GM18951 (cell line): ENCODE data around the gene FRAT1.

Experiments used
- POLR2A ChIP-seq: IDR thresholded peaks from 4 replicates; pipeline ENCODE4 v1.6.1; 2011; ENCODE audit warnings: mild to moderate bottlenecking; ENCODE audit not compliant: insufficient read length, insufficient read depth; ENCODE audit errors: extremely low read depth
- in situ Hi-C: fragments of 300-500 bp; cut with MboI; formaldehyde crosslinking; loops from one replicate; pipeline ENCODE4 v1.12.0; 2022; ENCODE audit warnings: low sequenced_read_pairs, mixed read lengths, inconsistent platforms; ENCODE audit not compliant: unreplicated experiment

FRAT1 gene

GRCh38 chr10:97321804-97322190 is 2.7 kb downstream of the FRAT1 start:
- TF ChIP-seq POLR2A, result no peak
- in situ Hi-C loops, result no loop called here

- in situ Hi-C loops, result no loop called here
- TF ChIP-seq POLR2A, result no peak
Observed at GRCh38 chr10:97323501-97323900, 4.4 kb downstream of the FRAT1 start.

- in situ Hi-C loops, result no loop called here
- TF ChIP-seq POLR2A, result no peak
Observed at GRCh38 chr10:97325754-97326153, 6.7 kb downstream of the FRAT1 start.

GRCh38 chr10:97327348-97328294 is 8.6 kb downstream of the FRAT1 start:
- in situ Hi-C loops, result no loop called here
- no peak for TF ChIP-seq POLR2A

GRCh38 chr10:97328646-97329453 is 9.8 kb downstream of the FRAT1 start:
- in situ Hi-C loops, result no loop called here
- TF ChIP-seq POLR2A, result no peak

DNA sequence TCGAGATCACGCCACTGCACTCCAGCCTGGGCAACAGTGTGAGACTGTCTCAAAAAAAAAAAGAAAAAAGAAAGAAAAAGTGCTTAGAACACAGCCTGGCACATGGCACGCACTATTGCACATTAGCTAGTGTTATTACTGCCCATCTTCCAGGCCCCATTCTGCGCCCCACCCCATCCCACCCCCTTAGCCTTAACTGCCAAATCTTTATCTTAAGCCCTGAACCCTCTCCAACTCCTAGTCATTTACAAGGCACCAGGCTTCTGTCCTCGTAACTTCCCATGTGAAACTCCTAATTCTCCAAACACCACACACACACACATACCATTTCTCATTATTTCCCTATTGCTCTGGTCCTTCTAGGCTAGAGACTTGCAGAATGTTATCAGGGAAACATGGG is 10.7 kb downstream of the FRAT1 start:
- in situ Hi-C loops, result no loop called here
- no peak for TF ChIP-seq POLR2A

GRCh38 chr10:97331153-97331703 is 12.2 kb downstream of the FRAT1 start:
- no peak for TF ChIP-seq POLR2A
- in situ Hi-C loops, result no loop called here

- no peak for TF ChIP-seq POLR2A
- in situ Hi-C loops, result no loop called here
Observed at GRCh38 chr10:97332591-97333350, 13.7 kb downstream of the FRAT1 start.

GRCh38 chr10:97333351-97333600 is 14.2 kb downstream of the FRAT1 start:
- in situ Hi-C loops, result no loop called here
- no peak for TF ChIP-seq POLR2A

GRCh38 chr10:97333601-97334369 is 14.7 kb downstream of the FRAT1 start:
- in situ Hi-C loops, result no loop called here
- TF ChIP-seq POLR2A, result no peak

- in situ Hi-C loops, result no loop called here
- TF ChIP-seq POLR2A, result peak; percentile 47
Observed at GRCh38 chr10:97334370-97335175, 15.5 kb downstream of the FRAT1 start, which contains the start of gene FRAT2. Gene FRAT2, minus strand, starts transcription at chr10:97334729. Its CDS starts 157 bp downstream, at chr10:97334572.
